CD4-positive, alpha-beta T cell (primary cell): ENCODE results near the gene CILP. TPM values are rescaled to one million over a fixed set of nuclear protein-coding genes. Genes with fewer than 3 reads are reported as not detected.

Experiments
- ATAC-seq: fragments of 200-7000 bp; cut with Tn5 transposase; one replicate; pipeline ENCODE4 v1.10.0; 2022; ENCODE audit warnings: mild to moderate bottlenecking; ENCODE audit not compliant: poor library complexity
- CTCF ChIA-PET: fragments of 350-600 bp; sonication (Branson Sonifier 250); formaldehyde crosslinking; loops from one replicate; lab custom pipeline; 2021; ENCODE audit warnings: antibody characterized with exemption, inconsistent platforms; lab: Charles Lee
- POLR2A ChIA-PET: fragments of 350-600 bp; sonication (Branson Sonifier 250); formaldehyde crosslinking; loops from one replicate; lab custom pipeline; 2021; ENCODE audit warnings: antibody characterized with exemption, inconsistent platforms; lab: Charles Lee
- DNase-seq, 14 experiments: peaks; one replicate each; pipeline ENCODE4 v3.0.0-alpha.2; 2013 to 2020; ENCODE audit warnings: mixed read lengths in 2 of 14
- H3K27ac ChIP-seq, 2 donors: one replicate each; pipeline versions ENCODE4 v1.5.1 to v1.7.0; 2013; ENCODE audit warnings: low read length in 2 of 2, low read depth in 1 of 2, mild to moderate bottlenecking in 1 of 2
- H3K27me3 ChIP-seq, 2 experiments: 1 replicate in 1 of 2; 2 replicates in 1 of 2; pipeline versions ENCODE4 v1.6.1 to v1.7.0; 2013; ENCODE audit warnings: low read length in 2 of 2, control low read depth in 1 of 2, mild to moderate bottlenecking in 1 of 2, moderate library complexity in 1 of 2; ENCODE audit not compliant: insufficient read depth in 2 of 2, control insufficient read depth in 1 of 2
- H3K36me3 ChIP-seq: one replicate; pipeline ENCODE4 v1.6.1; 2013; ENCODE audit warnings: low read length, control low read depth; ENCODE audit not compliant: insufficient read depth
- H3K4me1 ChIP-seq: one replicate; pipeline ENCODE4 v1.6.1; 2013; ENCODE audit warnings: low read length, control low read depth; ENCODE audit not compliant: insufficient read depth
- H3K4me3 ChIP-seq: one replicate; pipeline ENCODE4 v1.5.1; 2013; ENCODE audit warnings: mild to moderate bottlenecking, low read length, moderate library complexity
- H3K9me3 ChIP-seq, 2 experiments: 1 replicate in 1 of 2; 2 replicates in 1 of 2; pipeline versions ENCODE4 v1.6.1 to v1.7.0; 2013; ENCODE audit warnings: low read length in 2 of 2, mild to moderate bottlenecking in 2 of 2, control low read depth in 1 of 2, moderate library complexity in 1 of 2; ENCODE audit not compliant: control insufficient read depth in 1 of 2, insufficient read depth in 1 of 2
- H3K27ac Mint-ChIP-seq: one replicate; pipeline ENCODE4 v1.8.0; 2020; ENCODE audit warnings: mixed read lengths
- H3K27me3 Mint-ChIP-seq: one replicate; pipeline ENCODE4 v1.8.0; 2021; ENCODE audit warnings: mixed read lengths
- H3K36me3 Mint-ChIP-seq: one replicate; pipeline ENCODE4 v1.8.0; 2021; ENCODE audit warnings: low read depth, mixed read lengths
- H3K4me1 Mint-ChIP-seq: one replicate; pipeline ENCODE4 v1.8.0; 2021; ENCODE audit warnings: low read depth, mixed read lengths
- H3K4me3 Mint-ChIP-seq: one replicate; pipeline ENCODE4 v1.8.0; 2020; ENCODE audit warnings: mild to moderate bottlenecking, mixed read lengths
- H3K9me3 Mint-ChIP-seq: one replicate; pipeline ENCODE4 v1.8.0; 2020; ENCODE audit warnings: mixed read lengths
- intact Hi-C, 2 experiments: fragments of 100-400 bp; cut with DNase I in 1 of 2; cut with micrococcal nuclease in 1 of 2; formaldehyde crosslinking; loops; one replicate each; pipeline versions ENCODE4 v1.15.1 to v1.9.0; 2023 to 2025; cut with DNase I, micrococcal nuclease
- total RNA-seq, 174 experiments: library from RNA in 2 of 174; stranded (reverse) in 2 of 174; gene quantifications; one replicate each; pipeline ENCODE4 v1.2.3 and lab custom pipeline; 2021 to 2026
- TF ChIP-seq, protein P1 (sequence below): fragments of 200-600 bp; IDR thresholded peaks from one replicate; pipeline ENCODE4 v1.8.0; 2022; ENCODE audit warnings: antibody characterized with exemption, mild to moderate bottlenecking

The CILP gene
- total RNA-seq, 2 experiments from 2014 or later: 0.31 to 0.33 TPM

- H3K4me1 Mint-ChIP-seq: peaks cover 5% of the 10 kb centered on the region
These were observed 43.1 kb upstream of the CILP start for GRCh38 chr15:65254356-65254755.

DNA sequence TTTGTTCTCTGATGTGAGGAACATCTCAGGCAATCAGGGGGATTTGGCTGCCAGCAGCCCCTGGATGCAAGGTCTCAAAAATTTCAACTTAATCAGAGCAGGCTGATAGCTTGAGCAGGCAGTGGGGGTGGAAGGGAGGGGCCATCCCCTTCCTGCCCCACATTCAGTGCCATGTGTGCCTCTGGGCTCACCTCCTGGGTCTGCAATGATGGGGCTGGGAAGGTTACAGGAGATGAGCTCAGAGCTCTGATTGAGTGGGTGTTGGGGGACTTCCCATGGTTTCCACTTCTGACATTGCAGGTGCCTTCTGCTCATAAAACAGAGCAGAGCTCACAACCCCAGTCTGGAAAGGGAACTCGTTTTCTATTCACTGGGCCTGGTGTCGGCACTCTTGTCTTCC, 38.4 kb upstream of the CILP start:
- Histone ChIP-seq H3K9me3 (no peaks in the 10 kb centered on the region), H3K4me3 (no peak overlapping the region), H3K36me3 (peaks cover 10% of the 10 kb centered on the region), H3K27me3 (no peaks in the 10 kb centered on the region), H3K27ac (no peak overlapping the region), H3K4me1 (peaks cover 2% of the 10 kb centered on the region)
- Mint-ChIP-seq H3K9me3 (no peaks in the 10 kb centered on the region), H3K4me1 (peaks cover 5% of the 10 kb centered on the region), H3K4me3 (no peak overlapping the region), H3K27me3 (no peaks in the 10 kb centered on the region), H3K36me3 (peaks cover 27% of the 10 kb centered on the region), H3K27ac (no peak overlapping the region)
- TF ChIP-seq, protein P1, sequence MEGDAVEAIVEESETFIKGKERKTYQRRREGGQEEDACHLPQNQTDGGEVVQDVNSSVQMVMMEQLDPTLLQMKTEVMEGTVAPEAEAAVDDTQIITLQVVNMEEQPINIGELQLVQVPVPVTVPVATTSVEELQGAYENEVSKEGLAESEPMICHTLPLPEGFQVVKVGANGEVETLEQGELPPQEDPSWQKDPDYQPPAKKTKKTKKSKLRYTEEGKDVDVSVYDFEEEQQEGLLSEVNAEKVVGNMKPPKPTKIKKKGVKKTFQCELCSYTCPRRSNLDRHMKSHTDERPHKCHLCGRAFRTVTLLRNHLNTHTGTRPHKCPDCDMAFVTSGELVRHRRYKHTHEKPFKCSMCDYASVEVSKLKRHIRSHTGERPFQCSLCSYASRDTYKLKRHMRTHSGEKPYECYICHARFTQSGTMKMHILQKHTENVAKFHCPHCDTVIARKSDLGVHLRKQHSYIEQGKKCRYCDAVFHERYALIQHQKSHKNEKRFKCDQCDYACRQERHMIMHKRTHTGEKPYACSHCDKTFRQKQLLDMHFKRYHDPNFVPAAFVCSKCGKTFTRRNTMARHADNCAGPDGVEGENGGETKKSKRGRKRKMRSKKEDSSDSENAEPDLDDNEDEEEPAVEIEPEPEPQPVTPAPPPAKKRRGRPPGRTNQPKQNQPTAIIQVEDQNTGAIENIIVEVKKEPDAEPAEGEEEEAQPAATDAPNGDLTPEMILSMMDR: no peak
- CTCF ChIA-PET: no interaction called here
- intact Hi-C loops: no loop called here
- DNase-seq (peak in 1 of 14 experiments; percentile 24), ATAC-seq (peak; percentile 77)
- POLR2A ChIA-PET: no interaction called here

More at GRCh38 chr15:65254356-65254755, 43.1 kb upstream of the CILP start:
- Histone ChIP-seq H3K27me3 (no peaks in the 10 kb centered on the region), H3K4me3 (no peak overlapping the region), H3K4me1 (peaks cover 2% of the 10 kb centered on the region), H3K9me3 (no peaks in the 10 kb centered on the region), H3K36me3 (peaks cover 26% of the 10 kb centered on the region), H3K27ac (no peak overlapping the region)
- Mint-ChIP-seq H3K27ac (no peak overlapping the region), H3K9me3 (no peaks in the 10 kb centered on the region), H3K4me3 (no peak overlapping the region), H3K27me3 (no peaks in the 10 kb centered on the region), H3K36me3 (peaks cover 45% of the 10 kb centered on the region)
- POLR2A ChIA-PET: interaction anchor here (0.6 to 0.7 kb wide), 2 partner anchors 13 to 422 kb away, joined by 3 read pairs; no protein-coding TSS in a partner anchor
- CTCF ChIA-PET: no interaction called here
- TF ChIP-seq, protein P1: no peak
- no peak for ATAC-seq
- no peak for DNase-seq
- intact Hi-C loops: no loop called here

DNA sequence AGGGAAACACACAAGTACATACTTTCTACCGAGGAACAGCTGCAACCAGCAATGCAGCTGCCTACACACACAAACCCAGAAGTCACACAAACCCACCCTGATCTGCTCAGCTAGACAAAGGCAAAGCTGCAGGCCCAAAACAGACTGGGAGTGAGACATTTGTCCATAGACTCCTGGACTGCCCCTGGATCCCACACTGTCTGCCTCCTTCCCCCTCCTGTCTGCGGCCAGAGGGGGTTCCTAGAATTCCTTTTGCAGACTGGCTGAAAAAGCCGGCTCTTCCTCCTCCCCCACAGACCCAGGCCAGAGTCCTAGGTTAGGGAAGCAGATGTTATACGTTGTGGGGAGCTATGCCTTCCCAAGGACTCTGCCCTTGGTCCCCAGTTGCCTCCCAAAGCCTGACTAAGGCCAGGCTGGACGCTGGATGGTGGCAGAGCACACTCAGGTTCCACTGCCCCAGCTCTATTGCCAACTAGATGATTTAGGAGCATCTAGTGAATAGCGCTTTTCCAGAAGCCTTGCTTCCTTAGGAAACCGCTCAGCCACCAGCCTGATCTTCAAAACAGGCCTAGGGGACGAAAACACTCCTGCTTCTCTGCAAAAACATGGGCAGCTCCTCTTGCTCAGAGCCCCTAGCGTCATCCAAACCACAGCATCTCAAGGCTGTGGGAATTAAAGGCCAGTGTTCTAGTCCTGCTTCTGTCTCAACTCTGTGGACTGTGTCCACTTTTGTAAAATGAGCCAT, 37.4 kb upstream of the CILP start:
- Histone ChIP-seq H3K27ac (no peak overlapping the region), H3K27me3 (no peaks in the 10 kb centered on the region), H3K36me3 (peaks cover 9% of the 10 kb centered on the region), H3K4me3 (no peak overlapping the region), H3K9me3 (no peaks in the 10 kb centered on the region), H3K4me1 (peaks cover 2% of the 10 kb centered on the region)
- DNase-seq: no peak
- H3K4me3 Mint-ChIP-seq: no peak overlapping the region
- intact Hi-C loops: no loop called here
- TF ChIP-seq, protein P1: no peak
- CTCF ChIA-PET: no interaction called here
- POLR2A ChIA-PET: no interaction called here
- H3K27ac Mint-ChIP-seq: no peak overlapping the region
- H3K4me1 Mint-ChIP-seq: peaks cover 5% of the 10 kb centered on the region
- ATAC-seq: no peak
- H3K36me3 Mint-ChIP-seq: peaks cover 20% of the 10 kb centered on the region
- H3K9me3 Mint-ChIP-seq: no peaks in the 10 kb centered on the region
- H3K27me3 Mint-ChIP-seq: no peaks in the 10 kb centered on the region
